Mononuclear cell (primary cell): ENCODE measurements around the gene SPIB. TPM values are rescaled to one million over a fixed set of nuclear protein-coding genes. Genes with fewer than 3 reads are reported as not detected.

Experiments
- H3K27me3 ChIP-seq: 2 replicates; pipeline ENCODE4 v1.6.0; 2011; ENCODE audit warnings: low read length, control low read depth; ENCODE audit not compliant: insufficient read depth
- H3K4me1 ChIP-seq: 2 replicates; pipeline ENCODE4 v1.5.1; 2011; ENCODE audit warnings: mild to moderate bottlenecking, low read length, control low read depth; ENCODE audit not compliant: insufficient read depth
- H3K4me3 ChIP-seq: 2 replicates; pipeline ENCODE4 v1.5.1; 2011; ENCODE audit warnings: mild to moderate bottlenecking, low read length, moderate library complexity
- H3K9me3 ChIP-seq: 2 replicates; pipeline ENCODE4 v1.5.1; 2011; ENCODE audit warnings: low read depth, mild to moderate bottlenecking, control low read depth, low read length
- total RNA-seq: library from RNA; depleted of rRNA; stranded (reverse); fragments of >200 nt; gene quantifications from one replicate; pipeline ENCODE4 v1.2.3, GENCODE V29; 2012

SPIB gene
- total RNA-seq, 1 donor = 5.6 TPM

- Histone ChIP-seq H3K27me3 (peaks cover 3% of the 10 kb centered on the region), H3K9me3 (no peaks in the 10 kb centered on the region), H3K4me3 (no peak overlapping the region), H3K4me1 (peaks cover 17% of the 10 kb centered on the region)
Observed at GRCh38 chr19:50420808-50421207, 2.1 kb downstream of the SPIB start.

- no peak overlapping the region for H3K4me3 ChIP-seq
- no peaks in the 10 kb centered on the region for H3K9me3 ChIP-seq
- peaks cover 7% of the 10 kb centered on the region for H3K4me1 ChIP-seq
- peaks cover 3% of the 10 kb centered on the region for H3K27me3 ChIP-seq
Observed at GRCh38 chr19:50422397-50423278, 3.9 kb downstream of the SPIB start.

- Histone ChIP-seq H3K4me3 (no peak overlapping the region), H3K9me3 (no peaks in the 10 kb centered on the region), H3K4me1 (peaks cover 14% of the 10 kb centered on the region), H3K27me3 (peaks cover 3% of the 10 kb centered on the region)
Observed at GRCh38 chr19:50423279-50424113, 4.8 kb downstream of the SPIB start.

DNA sequence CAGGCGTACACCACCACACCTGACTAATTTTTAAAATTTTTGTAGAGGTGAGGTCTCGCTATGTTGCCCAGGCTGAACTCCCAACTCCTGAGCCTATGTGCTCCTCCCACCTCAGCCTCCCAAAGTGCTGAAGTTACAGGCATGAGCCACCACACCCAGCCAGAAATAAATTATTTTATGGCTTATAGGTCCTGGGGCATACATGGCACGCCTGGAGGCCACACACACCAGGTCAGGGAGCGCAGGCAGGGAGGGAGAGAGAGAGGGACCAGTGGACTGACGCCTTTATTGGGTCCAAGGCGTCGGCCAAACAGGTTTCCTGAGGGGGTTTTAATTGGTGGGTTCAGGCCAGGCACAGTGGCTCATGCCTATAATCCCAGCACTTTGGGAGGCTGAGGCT lies 6.8 kb downstream of the SPIB start:
- no peaks in the 10 kb centered on the region for H3K9me3 ChIP-seq
- no peak overlapping the region for H3K4me3 ChIP-seq
- no peaks in the 10 kb centered on the region for H3K27me3 ChIP-seq
- peaks cover 17% of the 10 kb centered on the region for H3K4me1 ChIP-seq

GRCh38 chr19:50427318-50427925 lies 8.7 kb downstream of the SPIB start:
- Histone ChIP-seq H3K27me3 (no peaks in the 10 kb centered on the region), H3K4me1 (peaks cover 26% of the 10 kb centered on the region), H3K4me3 (no peak overlapping the region), H3K9me3 (no peaks in the 10 kb centered on the region)

DNA sequence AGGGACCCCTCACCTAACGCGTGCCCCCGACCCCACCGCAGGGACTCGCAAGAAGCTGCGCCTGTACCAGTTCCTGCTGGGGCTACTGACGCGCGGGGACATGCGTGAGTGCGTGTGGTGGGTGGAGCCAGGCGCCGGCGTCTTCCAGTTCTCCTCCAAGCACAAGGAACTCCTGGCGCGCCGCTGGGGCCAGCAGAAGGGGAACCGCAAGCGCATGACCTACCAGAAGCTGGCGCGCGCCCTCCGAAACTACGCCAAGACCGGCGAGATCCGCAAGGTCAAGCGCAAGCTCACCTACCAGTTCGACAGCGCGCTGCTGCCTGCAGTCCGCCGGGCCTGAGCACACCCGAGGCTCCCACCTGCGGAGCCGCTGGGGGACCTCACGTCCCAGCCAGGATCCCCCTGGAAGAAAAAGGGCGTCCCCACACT lies 9.3 kb downstream of the SPIB start:
- Histone ChIP-seq H3K9me3 (no peaks in the 10 kb centered on the region), H3K4me1 (peaks cover 31% of the 10 kb centered on the region), H3K27me3 (peaks cover 2% of the 10 kb centered on the region), H3K4me3 (peak overlapping the region; percentile 6)

DNA sequence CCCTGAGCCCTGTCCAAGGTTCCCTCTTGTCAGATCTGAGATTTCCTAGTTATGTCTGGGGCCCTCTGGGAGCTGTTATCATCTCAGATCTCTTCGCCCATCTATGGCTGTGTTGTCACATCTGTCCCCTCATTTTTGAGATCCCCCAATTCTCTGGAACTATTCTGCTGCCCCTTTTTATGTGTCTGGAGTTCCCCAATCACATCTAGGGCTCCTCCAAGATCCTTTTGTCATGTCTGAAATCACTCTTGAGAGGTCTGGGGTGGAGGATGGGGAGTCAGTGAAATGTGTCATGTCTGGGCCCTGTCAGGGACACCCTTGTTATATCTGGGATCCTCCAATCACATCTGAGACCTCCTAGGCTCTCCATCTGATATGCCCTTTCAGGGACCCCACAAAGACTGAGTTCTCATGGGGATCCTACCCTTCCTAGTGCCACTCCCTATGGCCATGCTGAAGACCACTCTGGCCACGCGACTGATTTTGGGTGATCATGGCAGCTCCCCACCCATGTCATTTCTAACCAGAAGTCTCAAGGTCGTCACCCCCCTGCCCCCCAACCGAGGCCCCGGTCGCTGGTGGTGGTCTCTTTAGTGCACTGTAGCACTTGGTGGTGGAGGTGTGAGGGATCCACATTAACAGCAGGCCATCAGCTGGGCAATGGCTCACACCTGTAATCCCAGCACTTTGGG lies 10.2 kb downstream of the SPIB start:
- Histone ChIP-seq H3K4me1 (peaks cover 31% of the 10 kb centered on the region), H3K27me3 (peaks cover 2% of the 10 kb centered on the region), H3K4me3 (no peak overlapping the region), H3K9me3 (no peaks in the 10 kb centered on the region)

GRCh38 chr19:50430888-50431342 lies 12.2 kb downstream of the SPIB start:
- H3K9me3 ChIP-seq = no peaks in the 10 kb centered on the region
- H3K4me3 ChIP-seq = peak overlapping the region; percentile 49
- H3K27me3 ChIP-seq = peaks cover 2% of the 10 kb centered on the region
- peaks cover 31% of the 10 kb centered on the region for H3K4me1 ChIP-seq

DNA sequence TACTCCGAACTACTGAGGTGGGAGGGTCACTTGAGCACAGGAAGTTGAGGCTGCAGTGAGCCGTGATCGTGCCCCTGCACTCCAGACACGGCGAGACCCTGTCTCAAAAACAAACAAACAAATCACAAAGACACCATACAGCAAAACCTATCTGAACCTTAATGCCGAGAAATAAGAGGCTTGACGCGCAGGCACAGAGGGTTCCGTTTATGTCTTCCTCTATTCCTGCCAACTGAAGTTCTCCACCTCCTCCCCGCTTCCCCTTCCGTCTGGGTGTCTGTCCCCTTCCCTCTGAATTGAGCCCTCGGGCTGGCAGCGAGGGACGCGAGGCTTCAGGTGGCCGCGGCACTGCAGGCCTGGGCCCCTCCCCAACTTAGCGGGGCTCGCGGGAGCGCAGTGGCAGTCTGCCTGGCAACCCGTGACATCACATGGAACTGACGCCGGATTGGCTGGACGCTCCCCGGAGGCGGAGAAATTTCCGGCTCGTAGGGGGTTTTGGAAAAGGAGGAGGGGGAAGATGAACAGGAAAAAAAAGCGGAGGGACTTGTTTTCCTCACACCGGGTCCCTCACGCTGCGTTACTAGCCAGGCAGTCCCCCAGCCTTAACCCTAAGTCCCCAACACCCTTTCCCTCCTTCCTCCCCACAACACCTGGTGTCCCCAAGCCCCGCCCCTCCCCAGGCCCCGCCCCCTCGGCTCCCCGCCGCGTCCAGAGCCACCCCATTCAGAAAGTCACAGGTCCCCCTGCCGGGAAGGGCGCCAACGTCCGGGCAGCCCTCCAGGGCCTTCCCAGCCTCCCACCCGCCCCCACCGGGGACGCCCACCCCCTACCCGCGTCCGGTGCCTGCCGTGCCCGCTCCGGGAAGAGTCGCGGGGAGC lies 12.8 kb downstream of the SPIB start:
- H3K27me3 ChIP-seq = peaks cover 2% of the 10 kb centered on the region
- H3K4me3 ChIP-seq = peak overlapping the region; percentile 49
- no peaks in the 10 kb centered on the region for H3K9me3 ChIP-seq

DNA sequence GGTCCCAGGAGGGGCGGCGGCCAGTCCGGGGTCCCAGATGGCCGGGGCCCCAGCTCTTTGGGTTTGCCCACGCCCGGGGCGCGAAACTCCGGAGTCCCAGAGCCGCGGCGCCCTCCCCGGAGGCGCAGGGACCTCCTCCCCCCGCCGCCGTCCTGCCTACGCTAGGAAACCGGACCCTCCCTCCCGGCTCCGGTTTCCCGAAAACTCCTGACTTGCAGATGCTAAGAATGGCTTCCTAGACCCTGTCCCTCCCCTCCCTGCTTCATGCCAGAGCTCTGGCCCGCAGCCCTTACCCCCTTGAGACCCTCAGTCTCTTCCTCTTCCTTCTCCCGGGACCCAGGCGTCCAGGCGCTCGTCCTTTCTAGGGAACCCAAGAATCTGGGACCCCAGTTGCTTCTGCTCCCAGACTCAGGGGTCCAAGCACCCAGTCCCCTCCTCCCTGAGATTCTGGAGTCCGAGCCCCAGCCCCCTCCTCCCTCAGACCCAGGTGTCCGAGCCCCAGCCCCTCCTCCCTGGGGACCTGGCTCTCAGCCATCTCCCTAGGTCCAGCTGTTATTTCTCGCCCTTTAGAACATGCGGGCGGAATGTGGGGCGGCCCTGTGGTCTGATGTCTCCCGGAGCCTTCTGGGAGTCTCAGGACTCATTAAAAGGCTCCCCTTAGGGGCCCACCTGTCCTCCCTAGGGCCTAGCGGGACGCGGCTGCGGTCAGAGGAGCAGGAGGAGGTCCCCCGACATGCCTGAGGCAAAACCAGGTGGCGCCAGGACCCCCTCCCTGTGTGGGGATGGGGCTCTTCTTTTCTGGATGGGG lies 13.7 kb downstream of the SPIB start, which contains the start of gene MYBPC2:
Gene MYBPC2 (plus strand): TSS at position 672 of the 808 bp plus-strand sequence. CDS start 62 bp downstream, at position 734.
- H3K9me3 ChIP-seq = no peaks in the 10 kb centered on the region
- H3K4me3 ChIP-seq = peak within 1 kb of the TSS; percentile 49
- H3K27me3 ChIP-seq = peaks cover 2% of the 10 kb centered on the region
- H3K4me1 ChIP-seq = peaks cover 30% of the 10 kb centered on the region

More for the DNA sequence above, 12.8 kb downstream of the SPIB start:
- H3K4me1 ChIP-seq = peaks cover 31% of the 10 kb centered on the region

- peaks cover 22% of the 10 kb centered on the region for H3K4me1 ChIP-seq
- H3K27me3 ChIP-seq = peaks cover 2% of the 10 kb centered on the region
- H3K9me3 ChIP-seq = no peaks in the 10 kb centered on the region
- no peak overlapping the region for H3K4me3 ChIP-seq
Observed at GRCh38 chr19:50433201-50434180, 14.8 kb downstream of the SPIB start.

DNA sequence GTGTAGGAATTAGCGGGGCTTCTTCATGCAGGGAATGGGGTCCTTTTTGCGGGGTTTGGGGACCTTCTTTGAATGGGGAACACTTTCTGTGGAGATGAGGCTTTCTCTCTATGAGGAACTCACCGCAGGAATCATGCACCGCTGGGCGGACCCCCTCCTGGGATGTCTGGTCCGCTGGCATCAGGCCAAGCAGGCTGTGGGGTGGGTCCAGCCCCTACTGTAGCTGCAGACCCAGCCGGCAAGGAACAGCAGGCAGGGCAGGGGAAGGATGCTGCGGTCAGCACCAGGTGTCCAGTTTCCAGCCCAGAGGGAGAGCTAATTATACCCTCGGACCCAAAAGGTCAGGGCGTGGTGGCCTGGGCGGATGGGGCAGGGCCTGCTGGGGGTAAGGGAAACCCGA lies 15.8 kb downstream of the SPIB start:
- H3K4me1 ChIP-seq = peaks cover 20% of the 10 kb centered on the region
- peaks cover 2% of the 10 kb centered on the region for H3K27me3 ChIP-seq
- H3K9me3 ChIP-seq = no peaks in the 10 kb centered on the region
- no peak overlapping the region for H3K4me3 ChIP-seq
